ENCODE measurements around the gene PARD3B.

The PARD3B gene

DNA sequence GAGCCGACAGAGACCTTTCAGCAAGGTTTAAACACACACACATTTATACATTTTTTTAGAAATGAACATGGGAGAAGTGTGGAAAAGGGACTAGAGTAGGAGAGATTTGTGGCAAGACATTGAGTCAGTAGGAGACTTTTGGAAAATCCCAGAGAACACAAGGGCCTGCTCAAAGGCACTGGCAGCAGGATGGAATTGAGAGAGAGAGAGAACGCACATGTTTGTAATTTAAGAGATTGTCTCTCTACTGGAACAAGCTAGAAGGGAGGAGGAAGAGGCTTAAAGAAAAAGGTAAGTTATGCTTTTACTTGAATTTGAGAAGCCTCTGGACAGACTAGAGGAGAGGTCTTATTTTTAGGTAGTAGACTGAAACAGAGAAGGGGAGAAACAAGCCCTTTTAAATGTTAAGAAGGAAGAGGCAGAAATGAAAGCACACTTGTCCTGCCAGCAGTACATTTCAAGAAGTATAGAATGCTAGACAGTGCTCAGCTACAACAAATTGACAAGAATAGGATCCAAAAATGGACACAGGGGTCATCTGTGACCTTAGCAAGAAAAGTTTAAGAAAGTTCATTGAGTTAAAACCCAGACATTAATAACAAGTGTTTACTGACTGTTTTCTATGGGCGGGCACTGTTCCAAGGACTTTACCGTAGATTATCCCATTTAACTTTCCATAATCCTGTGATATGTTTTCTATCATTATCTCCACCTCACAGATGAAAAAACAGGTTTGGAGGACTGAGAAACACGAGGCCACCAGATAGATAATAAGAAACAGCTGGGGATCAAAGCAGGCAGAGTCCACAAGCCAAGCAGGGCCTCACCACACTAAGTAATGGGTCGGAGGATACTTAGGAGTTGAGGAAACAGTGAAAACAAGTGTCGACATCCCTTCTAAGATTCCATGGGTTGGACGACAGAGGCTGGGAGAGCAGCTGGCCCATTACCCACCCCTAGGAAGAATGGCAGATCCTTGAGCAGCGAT is 830.5 kb downstream of the PARD3B start:
- no peak for DNase-seq

DNA sequence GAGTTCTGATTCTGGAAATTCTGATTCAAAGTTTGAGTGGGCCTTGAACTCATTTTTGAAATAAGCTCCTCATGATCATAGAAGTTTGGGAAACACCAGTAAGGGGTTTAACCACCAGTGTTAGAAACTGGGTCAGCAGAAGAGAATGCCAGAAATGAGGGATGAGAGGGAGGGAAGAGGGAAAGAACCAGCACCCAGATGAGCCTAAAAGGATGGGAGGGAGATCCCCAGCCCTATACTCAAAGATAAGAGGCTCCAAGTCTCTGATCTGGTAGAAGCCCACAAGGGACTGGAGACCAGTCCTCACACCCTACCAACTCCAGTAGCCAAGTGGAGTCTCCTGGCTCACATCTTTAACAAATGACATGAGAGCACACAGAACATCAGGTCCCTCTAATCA is 832.0 kb downstream of the PARD3B start:
- no peak for DNase-seq

DNA sequence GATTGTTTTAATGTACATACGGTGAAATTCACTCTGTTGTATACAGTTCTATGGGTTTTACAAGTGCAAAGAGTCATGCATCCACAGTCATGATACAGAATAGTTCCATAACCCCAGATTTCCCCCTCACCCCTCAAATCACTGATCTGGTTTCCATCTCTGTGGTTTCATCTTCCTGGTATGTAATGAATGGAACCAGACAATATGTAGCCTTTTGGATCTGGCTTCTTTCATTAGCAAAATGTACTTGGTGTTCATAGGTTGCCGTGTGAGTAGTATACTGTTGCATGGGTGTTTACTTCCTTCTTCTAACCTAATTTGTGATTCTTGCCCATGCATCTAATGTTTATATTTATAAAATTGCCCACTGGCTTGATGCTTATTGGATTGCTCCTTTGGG is 838.3 kb downstream of the PARD3B start:
- no peak for DNase-seq

DNA sequence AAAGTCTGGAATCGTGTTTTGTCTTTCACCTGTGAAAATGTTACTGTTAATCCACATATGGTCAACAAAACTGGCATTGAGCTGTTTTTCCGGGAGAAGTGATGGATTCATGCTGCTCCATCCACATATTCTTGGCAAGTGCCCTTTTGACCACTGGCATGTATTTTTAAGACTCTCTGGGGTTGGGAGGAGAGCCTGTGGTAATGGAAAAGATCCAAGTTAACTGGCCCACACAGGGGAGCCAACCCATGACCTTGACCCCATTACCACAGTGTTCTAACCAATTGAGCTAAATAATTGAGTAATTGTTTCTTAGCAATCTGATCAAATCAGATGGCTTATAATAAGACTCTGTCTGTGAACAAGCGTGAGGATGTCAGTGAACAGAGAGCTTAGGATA is 840.8 kb downstream of the PARD3B start:
- DNase-seq = no peak

DNA sequence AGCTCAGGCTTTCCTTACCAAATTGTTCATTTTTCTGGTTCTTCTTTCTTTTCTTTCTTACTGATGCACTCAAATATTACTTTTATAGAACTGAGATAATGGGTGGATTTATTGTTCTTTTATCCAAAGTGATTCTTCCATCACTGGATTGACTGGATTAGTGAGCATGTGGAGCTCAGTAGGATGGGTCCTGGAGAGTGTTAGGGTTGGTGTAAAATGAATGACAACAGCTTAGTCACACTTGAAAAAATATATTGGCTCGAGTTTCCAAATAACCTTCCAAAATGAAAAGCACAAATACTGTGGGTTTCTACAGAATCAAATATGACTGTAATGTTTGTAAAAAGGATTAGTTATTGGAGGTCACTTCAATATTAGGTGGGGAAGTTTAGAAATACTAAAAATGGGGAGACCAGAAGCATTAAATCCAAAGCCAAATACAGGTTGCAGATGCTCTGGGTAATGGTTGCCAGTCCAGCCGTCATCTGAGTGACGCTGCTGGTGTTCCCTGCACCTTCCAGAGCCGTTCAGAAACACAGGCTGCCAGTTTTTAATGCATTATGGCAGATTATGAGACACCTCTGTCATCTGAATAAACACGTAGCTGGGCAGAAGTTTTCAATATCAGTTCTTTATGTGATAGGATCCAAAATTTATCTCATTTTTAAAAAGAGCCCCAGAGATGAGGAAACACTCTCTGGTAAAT is 842.2 kb downstream of the PARD3B start:
- DNase-seq = no peak

DNA sequence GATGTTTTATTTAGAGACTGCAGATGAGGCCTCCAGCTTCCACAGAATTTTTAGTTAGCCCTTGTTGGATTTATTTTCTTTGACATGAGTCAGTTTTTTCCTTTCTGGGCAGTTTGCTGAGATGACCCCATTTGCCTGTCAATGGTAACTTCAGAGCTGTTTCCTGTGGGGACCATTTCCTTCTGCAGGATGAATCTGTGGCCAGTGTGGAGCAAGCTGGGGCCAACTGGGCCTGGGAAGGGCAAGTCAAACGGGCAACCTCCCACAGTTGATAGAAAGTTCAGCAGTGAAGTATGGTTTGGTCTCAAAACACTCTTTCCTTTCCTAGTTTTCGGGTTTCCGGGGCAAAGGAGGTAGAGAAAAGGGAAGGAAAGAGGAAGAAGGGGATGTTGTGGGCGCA is 845.6 kb downstream of the PARD3B start:
- no peak for DNase-seq

DNA sequence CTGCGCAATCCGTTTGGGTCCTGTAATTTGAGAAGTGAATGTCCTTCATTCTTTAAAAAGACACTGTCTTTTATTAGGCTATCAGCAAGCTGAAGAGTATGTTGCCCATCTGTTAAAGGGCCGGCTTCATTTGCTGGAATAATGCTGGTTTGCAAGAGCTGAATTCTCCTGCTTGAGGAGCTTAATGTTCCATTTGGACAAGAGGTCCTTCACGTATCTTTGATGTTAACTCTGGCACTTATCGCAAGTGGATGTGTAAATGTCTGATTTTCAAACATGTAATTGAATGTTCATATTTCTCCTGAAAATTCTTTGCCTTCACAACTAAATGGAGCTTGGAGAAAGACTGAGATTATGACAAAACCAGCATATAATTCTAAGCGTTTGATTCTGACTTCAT is 856.2 kb downstream of the PARD3B start:
- DNase-seq = no peak

DNA sequence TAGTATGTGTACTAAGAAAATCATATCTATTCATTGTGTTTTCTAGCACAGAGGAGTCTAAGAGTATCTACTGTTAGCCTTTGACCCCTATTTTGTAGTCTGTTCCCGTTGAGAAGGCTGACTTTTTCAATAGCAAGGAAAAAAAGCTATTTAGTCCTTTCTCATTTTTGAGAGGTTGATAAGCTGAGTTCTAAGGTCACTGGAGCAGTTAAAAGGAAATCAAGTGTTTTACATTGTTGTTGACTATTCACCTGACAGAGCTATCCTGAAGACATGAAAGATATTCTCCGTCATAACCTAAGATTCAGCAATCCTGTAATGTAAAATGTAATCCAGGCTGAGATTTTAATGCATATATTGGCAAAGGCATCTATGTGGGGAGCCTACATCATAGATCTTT is 856.7 kb downstream of the PARD3B start:
- DNase-seq = no peak

DNA sequence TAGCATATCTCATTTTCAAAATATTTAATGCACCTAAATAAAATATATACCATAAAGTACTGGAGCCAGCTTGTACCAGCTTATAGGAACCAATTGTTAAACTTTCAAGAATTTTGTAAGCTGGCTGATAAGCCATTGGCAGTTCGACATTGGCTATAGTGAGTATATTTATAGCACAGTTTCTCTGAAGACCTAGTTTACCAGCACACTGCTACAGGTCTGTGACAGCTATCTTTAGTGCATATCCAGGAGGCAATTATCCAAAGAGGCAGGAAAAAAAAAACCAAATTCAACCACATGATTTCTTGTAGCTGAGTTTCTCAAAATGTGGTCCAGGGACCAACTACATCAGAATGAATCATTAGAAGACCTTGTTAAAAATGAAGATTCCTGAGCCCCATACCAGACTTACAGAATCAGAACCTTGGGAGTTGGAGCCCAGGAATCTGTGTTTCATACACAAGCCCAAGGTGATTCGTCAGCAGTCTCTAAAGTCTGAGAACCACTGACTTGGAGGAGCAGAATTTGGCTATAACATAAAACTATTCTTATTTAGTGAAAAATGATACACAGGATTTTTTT is 858.1 kb downstream of the PARD3B start:
- DNase-seq = no peak

DNA sequence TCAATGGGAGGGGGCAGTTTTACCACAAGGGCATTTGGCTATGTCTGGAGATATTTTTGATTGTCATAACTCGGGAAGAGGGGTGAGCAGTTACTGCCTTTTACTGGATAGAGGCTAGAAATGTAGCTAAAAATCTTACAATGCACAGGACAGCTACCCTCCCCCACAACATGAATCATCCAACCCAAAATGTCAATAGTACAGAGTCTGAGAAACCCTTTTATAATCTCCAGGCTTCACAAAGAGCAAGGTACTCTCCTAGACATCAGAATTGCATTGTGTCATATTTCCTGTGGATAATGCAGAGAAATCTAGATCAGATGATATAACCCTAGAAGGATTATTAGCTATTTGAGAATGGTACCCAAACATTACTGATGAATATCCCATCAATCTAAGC is 859.9 kb downstream of the PARD3B start:
- DNase-seq = no peak

DNA sequence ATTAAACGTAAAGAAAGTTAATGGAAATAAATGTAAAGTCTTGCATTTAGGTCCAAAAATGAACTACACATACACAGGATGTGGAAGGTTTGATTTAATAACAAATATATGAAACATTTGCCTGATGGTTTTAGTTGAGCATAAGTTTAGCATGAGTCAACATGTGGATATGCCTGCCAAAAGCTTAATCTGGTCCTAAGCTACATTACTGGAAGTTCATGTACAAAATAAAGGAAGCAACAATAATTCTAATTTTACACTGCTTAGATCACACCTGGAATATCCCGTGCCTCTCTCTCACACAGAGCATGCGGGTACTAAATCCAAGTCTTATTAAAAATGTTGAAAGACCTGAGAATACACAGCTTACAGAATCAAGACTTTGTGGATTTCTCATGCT is 860.5 kb downstream of the PARD3B start:
- DNase-seq = no peak

DNA sequence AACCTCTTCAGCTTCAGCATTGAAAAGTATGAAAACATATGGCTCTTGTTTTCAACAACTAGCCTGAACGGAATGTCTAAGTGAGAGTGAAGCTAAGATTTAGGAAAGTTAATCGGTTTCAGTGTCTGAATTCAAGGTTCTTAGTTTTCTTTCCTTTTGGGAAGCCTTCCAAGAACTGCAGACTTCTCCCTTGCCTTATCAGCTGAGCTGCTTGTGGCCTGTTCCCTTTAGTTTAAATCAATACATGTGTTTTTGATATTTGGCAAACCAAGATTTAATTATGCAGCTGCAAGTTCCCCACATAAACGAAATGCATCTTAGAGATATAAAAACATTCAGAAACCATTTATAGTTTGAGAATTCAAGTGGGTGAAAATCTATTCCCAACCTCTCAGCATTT is 862.7 kb downstream of the PARD3B start:
- DNase-seq = no peak

DNA sequence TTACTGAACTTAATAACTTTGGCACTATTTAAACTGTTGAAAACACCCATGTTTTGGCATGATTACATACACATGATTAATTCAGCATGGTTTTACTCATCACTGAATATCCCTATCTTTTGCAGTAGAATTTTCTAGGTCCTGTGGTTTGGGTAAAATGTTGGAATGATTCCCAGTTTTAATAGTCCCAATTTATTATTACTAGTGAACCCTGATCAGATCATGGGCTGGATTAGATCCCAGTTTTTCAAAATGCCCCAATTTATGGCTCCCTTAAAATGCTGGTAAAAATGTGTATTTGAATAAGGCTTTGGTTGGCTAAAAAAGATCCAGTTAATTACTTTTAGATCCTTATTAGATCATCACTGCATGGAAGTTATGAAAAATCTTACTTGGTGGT is 863.4 kb downstream of the PARD3B start:
- no peak for DNase-seq

DNA sequence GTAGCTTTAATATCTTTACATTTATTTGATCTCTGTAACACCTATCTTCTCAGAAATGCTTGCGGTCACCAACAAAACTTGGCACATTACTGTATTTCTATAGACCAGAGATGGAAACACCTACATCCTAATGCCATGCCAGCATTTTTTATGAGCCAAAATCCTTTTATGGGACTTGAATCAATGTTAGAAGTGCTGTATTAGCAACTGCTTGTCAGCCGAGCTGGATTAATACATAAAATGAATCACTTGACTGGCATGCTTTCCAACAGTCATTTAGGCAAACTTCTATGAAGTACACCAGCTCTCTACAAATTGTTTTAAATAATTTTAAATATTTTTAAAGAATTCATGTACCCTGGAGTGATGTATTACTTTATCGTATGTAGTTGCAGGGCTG is 864.1 kb downstream of the PARD3B start:
- DNase-seq = no peak

DNA sequence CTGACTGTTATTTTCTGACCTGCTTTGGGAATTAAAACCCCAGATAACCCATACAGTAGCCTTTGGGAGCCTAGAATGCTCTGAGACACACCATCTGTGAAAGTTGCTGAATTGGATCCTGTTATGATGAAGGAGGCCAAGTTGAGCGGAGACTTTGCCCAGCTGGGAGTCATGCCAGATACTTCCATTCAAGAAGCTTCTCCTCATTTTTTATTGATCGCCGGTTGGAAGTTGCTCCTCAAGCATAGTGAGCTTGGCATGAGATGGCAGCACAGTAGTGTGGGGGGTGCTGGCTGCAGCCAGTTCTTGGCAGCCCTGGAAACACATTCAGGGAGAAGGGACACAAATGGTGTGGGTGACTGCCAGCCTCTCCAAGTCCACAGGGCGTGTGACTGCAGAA is 866.3 kb downstream of the PARD3B start:
- no peak for DNase-seq

DNA sequence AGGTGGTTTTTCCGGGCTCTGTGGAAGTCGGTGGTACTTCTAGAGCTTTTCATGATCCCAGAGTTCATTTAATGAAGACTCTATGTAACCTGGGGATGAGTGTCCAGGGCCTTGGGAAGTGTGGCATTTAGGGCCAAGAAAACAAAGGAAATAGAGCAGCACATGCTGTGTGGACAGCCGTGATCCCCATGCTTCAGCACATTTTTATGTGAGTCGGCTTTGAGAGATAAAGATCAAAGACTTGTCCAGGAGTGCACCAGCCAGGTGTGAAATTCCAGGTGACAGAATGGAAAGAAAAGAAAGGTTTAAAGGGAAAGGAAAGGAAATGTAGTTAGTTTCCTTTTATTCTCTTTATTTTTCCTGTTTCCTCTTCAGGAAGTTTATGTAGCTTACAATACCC is 879.1 kb downstream of the PARD3B start:
- no peak for DNase-seq

DNA sequence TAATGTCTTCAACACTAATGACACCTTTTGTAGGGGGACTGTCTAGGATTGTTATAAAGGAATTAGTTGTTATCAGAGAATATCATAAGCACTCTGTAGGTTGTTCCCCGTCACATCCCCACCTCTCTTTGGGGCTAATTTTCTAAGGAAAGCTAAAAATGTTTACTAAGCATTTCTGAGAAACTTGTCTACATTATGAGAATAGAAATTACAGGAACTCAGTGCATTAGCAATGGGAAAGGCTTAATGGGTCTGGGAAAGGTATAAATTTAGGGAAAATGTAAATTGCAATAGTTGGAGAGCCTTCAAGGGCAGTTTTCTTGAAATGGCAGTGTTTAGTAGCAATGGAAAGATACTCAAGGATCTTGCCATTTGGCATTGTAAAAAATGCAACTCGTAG is 879.8 kb downstream of the PARD3B start:
- no peak for DNase-seq

DNA sequence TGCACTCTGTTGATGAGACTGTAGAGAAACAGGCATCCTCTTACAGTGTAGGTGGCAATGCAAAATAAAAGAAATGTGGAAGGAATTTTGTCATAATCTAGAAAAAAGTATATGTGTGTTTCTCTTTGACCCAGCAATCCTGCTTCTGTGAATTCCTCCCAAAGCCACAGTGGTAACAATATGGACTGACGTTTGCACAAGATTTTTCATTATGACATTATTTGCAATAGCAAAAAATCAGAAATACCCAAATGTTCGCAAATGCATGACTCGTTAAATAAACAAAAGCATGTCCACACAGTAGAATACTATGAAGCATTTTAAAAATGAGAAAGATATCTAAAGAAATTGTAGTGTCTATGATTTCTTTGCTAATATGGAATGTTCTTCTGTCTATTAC is 881.8 kb downstream of the PARD3B start:
- DNase-seq = no peak

DNA sequence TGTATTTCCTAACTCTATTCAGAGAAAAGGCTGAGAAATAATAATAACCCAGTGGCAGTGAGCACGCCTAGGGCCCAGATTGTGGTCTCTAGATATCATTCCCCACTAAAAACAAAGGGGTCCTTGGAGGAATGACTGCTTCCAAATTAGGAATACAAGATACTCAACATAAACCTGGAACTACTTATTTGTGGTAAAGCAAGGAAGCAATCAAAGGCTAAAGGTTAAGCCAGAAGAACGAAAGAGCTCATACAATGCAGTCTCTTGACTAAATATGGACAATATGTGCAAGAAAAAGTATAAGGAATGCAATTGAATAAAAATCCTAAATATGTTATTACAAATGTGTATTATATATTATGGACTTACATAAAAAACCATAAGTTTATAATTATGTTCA is 883.5 kb downstream of the PARD3B start:
- DNase-seq = no peak

DNA sequence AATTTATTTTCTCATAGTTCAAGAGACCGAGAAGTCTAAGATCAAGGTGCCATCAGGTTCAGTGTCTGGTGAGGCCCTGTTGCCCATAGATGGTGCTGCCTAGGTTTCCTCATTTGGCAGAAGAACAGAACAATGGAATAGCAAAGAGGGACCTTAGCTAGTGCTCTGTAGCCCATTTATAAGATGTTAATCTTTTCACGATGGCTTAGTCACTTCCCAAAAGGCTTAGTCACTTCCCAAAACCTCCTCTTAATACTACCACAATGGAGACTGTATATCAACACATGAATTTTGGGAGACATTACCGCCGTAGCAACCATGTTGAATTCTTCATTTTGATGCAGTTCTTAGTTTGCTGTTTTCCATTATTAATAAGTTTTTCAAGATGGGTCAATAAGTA is 890.7 kb downstream of the PARD3B start:
- no peak for DNase-seq

DNA sequence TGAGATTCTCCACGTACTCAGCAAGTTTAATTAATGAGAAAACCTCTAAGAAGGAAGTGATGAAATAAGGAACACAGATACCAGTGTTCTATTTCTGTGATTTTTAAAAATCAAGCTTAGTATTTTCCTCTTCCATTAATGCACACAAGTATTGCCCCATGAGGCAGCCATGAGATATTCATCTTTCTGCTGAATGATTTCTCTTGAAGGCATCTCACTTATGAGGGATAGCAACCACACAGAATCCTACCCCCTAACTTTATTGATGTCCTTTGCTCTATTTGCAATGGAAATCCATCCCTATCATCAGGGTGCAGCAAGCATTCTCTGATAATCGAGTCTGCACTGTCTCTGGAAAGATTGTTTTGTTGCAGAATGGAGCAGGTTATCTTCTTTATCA is 893.0 kb downstream of the PARD3B start:
- DNase-seq = no peak

DNA sequence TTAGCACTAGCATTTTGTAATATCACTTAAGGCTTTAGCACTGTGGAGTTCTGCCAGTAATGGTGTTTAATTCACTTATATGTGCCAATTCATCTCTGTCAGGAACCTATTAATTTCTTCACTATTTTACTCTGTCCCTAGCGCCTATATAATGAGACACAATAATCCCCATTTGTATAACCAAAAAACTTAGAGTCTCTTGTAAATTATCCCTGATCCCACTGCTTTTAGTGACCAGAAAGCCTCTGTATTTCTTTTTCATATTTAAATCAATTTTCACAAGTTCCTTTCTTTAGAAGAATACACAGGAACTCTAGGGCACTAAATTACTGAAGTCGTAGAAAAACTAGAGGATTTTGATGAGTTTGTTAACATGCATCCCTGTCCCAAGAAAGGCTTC is 894.3 kb downstream of the PARD3B start:
- DNase-seq = no peak

DNA sequence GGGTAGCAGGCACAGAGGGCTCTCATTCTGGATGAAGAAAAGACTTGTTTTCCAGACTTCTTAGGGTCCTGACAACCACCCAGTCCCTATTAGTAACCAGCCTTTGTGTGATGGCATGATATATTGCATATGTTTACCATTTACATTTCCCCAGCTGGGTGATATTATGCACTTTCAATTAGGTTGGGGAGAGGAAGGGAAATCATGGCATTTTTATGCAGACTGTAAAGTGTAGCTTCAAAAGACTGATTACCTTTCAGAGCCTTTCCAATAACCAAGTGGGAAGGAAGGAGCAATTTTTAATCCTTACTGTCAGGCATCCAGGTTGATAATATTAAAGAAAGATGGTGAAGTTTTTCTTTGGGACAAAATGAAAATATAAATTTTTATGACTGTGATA is 896.2 kb downstream of the PARD3B start:
- no peak for DNase-seq

DNA sequence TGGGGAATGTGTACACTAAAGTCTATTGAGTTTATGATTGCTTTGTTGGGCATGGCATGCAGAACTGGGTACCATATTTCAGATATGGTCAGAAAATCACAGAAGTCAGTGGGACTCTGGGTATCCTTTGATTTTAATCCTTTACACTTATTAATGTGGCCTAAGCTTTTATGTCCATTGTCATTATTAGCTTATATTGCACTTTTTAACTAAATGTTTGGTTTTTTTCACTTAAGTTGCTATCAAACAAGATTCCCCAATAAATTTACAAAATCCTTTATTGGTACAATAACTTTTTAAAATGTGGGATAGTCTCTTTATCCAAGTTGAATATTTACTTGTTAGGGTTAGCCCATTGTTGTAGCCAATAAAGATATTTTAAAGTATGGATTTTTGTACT is 902.9 kb downstream of the PARD3B start:
- DNase-seq = no peak

Data from CD4-positive, alpha-beta T cell treated with Interferon gamma for 1 hour (primary cell).